Neural progenitor cell (in vitro differentiated cells): Measurements from ENCODE around the gene SMARCE1.

Source experiments
- CTCF ChIP-seq: fragments of 200-600 bp; sonication (generic); IDR thresholded peaks from 2 replicates; pipeline ENCODE4 v1.5.1; 2017; ENCODE audit warnings: antibody characterized with exemption, mild to moderate bottlenecking
- EZH2 ChIP-seq: fragments of 200-600 bp; sonication (generic); IDR thresholded peaks from 2 replicates; pipeline ENCODE4 v1.6.1; 2017; ENCODE audit warnings: antibody characterized with exemption, mild to moderate bottlenecking, moderate library complexity
- EZH2phosphoT487 ChIP-seq: fragments of 200-600 bp; sonication (generic); IDR thresholded peaks from 2 replicates; pipeline ENCODE4 v1.6.1; 2017; ENCODE audit warnings: antibody characterized with exemption

GRCh38 chr17:40622509-40622928 lies 25.1 kb downstream of the SMARCE1 start:
- TF ChIP-seq CTCF (no peak), EZH2 (no peak), EZH2phosphoT487 (no peak)
